ENCODE data around the gene LYRM2.
"Not testable (repeated sequence)": the region's sequence is repeated elsewhere in the genome, so short reads cannot be mapped to it uniquely, and the experiment has no call there.

DNA sequence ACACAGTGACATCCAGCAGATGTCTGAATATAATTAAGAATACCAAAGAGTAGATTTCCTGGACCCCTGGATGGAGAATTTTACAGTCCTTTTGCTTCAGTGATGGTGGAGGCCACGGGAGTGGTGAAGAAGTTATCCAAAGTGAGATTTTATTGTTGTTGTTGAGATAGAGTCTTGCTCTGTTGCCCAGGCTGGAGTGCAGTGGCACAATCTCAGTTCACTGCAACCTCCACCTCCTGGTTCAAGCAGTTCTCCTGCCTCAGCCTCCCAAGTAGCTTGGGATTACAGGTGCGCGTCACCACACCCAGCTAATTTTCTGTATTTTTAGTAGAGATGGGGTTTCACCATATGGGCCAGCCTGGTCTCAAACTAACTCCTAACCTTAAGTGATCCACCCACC, 3.0 kb upstream of the LYRM2 start:
- TF ChIP-seq, protein P1, sequence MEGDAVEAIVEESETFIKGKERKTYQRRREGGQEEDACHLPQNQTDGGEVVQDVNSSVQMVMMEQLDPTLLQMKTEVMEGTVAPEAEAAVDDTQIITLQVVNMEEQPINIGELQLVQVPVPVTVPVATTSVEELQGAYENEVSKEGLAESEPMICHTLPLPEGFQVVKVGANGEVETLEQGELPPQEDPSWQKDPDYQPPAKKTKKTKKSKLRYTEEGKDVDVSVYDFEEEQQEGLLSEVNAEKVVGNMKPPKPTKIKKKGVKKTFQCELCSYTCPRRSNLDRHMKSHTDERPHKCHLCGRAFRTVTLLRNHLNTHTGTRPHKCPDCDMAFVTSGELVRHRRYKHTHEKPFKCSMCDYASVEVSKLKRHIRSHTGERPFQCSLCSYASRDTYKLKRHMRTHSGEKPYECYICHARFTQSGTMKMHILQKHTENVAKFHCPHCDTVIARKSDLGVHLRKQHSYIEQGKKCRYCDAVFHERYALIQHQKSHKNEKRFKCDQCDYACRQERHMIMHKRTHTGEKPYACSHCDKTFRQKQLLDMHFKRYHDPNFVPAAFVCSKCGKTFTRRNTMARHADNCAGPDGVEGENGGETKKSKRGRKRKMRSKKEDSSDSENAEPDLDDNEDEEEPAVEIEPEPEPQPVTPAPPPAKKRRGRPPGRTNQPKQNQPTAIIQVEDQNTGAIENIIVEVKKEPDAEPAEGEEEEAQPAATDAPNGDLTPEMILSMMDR (IDR thresholded peaks at IDR 0.05) = not testable (repeated sequence)
- TF ChIP-seq POLR2A (IDR thresholded peaks at IDR 0.05) = not testable (repeated sequence)

Data from right lobe of liver (tissue), 4 donors.